HepG2 (cell line): ENCODE results near the gene OR4D9. TPM values are rescaled to one million over a fixed set of nuclear protein-coding genes. Genes with fewer than 3 reads are reported as not detected.

Experiments used
- CEBPB ChIP-seq: IDR thresholded peaks from 2 replicates; pipeline ENCODE4 v1.6.1; 2011; ENCODE audit warnings: low read depth, low read length, improper control_type of control experiment, borderline replicate concordance
- HNRNPL ChIP-seq: fragments of 200-400 bp; formaldehyde crosslinking; IDR thresholded peaks from 2 replicates; pipeline ENCODE4 v1.6.1; 2017; ENCODE audit warnings: mild to moderate bottlenecking, low read depth, low read length
- SP4 ChIP-seq: sonication (generic); formaldehyde crosslinking; IDR thresholded peaks from 2 replicates; pipeline ENCODE4 v1.8.1; 2023; ENCODE audit warnings: mild to moderate bottlenecking, missing genetic modification reagents
- TEAD2 ChIP-seq: sonication (generic); formaldehyde crosslinking; IDR thresholded peaks from 2 replicates; pipeline ENCODE4 v1.9.0; 2021; ENCODE audit warnings: missing genetic modification reagents
- ZBTB7B ChIP-seq: sonication (generic); formaldehyde crosslinking; IDR thresholded peaks from 2 replicates; pipeline ENCODE4 v1.4.0; 2020; ENCODE audit warnings: missing genetic modification reagents
- ZFP1 ChIP-seq: IDR thresholded peaks from 2 replicates; pipeline ENCODE4 v1.6.1; 2016
- ZFP36L1 ChIP-seq: sonication (generic); formaldehyde crosslinking; IDR thresholded peaks from 2 replicates; pipeline ENCODE4 v1.8.0; 2022; ENCODE audit warnings: mild to moderate bottlenecking, missing genetic modification reagents, moderate library complexity
- ZNF260 ChIP-seq: sonication (generic); formaldehyde crosslinking; IDR thresholded peaks from 2 replicates; pipeline ENCODE4 v1.4.0; 2020; ENCODE audit warnings: missing genetic modification reagents, low read depth, mild to moderate bottlenecking, borderline replicate concordance
- ZNF333 ChIP-seq: sonication (generic); formaldehyde crosslinking; IDR thresholded peaks from 2 replicates; pipeline ENCODE4 v1.4.0; 2020; ENCODE audit warnings: mild to moderate bottlenecking, missing genetic modification reagents, borderline replicate concordance
- ZNF776 ChIP-seq: sonication (generic); formaldehyde crosslinking; IDR thresholded peaks from 2 replicates; pipeline ENCODE4 v1.4.0; 2020; ENCODE audit warnings: mild to moderate bottlenecking, missing genetic modification reagents
- ZSCAN25 ChIP-seq: sonication (generic); formaldehyde crosslinking; IDR thresholded peaks from 2 replicates; pipeline ENCODE4 v1.8.0; 2022; ENCODE audit warnings: mild to moderate bottlenecking, missing genetic modification reagents
- polyA plus RNA-seq, 8 experiments: library from polyadenylated mRNA; depleted of rRNA in 3 of 8; stranded (reverse) in 7 of 8; unstranded in 1 of 8; fragments of >200 nt; fragmentation: Illumina TruSeq in 4 of 8; extraction: Trizol in 4 of 8; gene quantifications; 2 replicates each; pipeline versions ENCODE4 v1.2.1 to v1.2.3, GENCODE V29; 2011 to 2016; ENCODE audit warnings: low read depth in 4 of 8, missing spikeins in 1 of 8, mixed read lengths in 1 of 8; ENCODE audit not compliant: insufficient read depth in 1 of 8
- total RNA-seq, 5 experiments: library from RNA; depleted of rRNA; stranded (reverse); fragments of >200 nt; fragmentation: Illumina TruSeq; extraction: Trizol; gene quantifications; 2 replicates each; pipeline ENCODE4 v1.2.3, GENCODE V29; 2016; ENCODE audit warnings: low read depth in 1 of 5
- TF ChIP-seq, protein P1 (sequence below): sonication (generic); formaldehyde crosslinking; IDR thresholded peaks from 2 replicates; pipeline ENCODE4 v1.5.1; 2020; ENCODE audit warnings: mild to moderate bottlenecking, missing genetic modification reagents, moderate library complexity
- TF ChIP-seq, protein P2 (sequence below): sonication (generic); formaldehyde crosslinking; IDR thresholded peaks from 2 replicates; pipeline ENCODE4 v1.4.0; 2020; ENCODE audit warnings: missing genetic modification reagents, borderline replicate concordance
- TF ChIP-seq, protein P3 (sequence below): IDR thresholded peaks from 2 replicates; pipeline ENCODE4 v1.6.1; 2016; ENCODE audit warnings: missing genetic modification reagents, missing compliant biosample characterization
- TF ChIP-seq, protein P4 (sequence below): sonication (generic); formaldehyde crosslinking; IDR thresholded peaks from 2 replicates; pipeline ENCODE4 v1.9.0; 2021; ENCODE audit warnings: missing genetic modification reagents, mild to moderate bottlenecking, borderline replicate concordance
- TF ChIP-seq, protein P5 (sequence below): sonication (generic); formaldehyde crosslinking; IDR thresholded peaks from 2 replicates; pipeline ENCODE4 v1.8.0; 2022; ENCODE audit warnings: mild to moderate bottlenecking, missing genetic modification reagents; ENCODE audit not compliant: insufficient replicate concordance
- TF ChIP-seq, protein P6 (sequence below): sonication (generic); formaldehyde crosslinking; IDR thresholded peaks from 2 replicates; pipeline ENCODE4 v1.5.1; 2020; ENCODE audit warnings: missing genetic modification reagents, mild to moderate bottlenecking, borderline replicate concordance

OR4D9 gene
- total and polyA plus RNA-seq, 2 of the 13 experiments (the other 11 are each of a cell fraction or from before 2014, with no cell fraction given) = not detected

DNA sequence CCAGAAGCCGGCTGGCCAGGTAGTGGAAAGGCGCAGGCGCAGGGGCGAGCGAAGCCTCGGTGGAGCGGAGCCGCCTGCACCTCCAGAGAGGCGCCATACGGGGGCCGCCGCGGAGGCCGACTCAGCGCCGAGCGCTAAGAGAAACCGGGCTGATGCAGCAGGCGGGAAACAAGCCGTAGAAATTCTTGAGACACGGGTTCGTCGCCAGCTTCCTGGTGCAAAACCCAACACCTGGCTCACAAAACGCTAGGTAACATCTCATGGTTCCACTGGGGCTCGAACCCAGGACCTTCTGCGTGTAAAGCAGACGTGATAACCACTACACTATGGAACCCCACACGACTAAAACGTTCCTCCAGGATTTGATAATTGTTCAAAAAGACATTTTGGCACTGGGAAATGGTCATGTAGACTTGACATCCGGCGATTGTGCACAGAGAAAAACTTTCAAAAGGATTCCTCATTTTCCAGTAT is 39.1 kb downstream of the OR4D9 start (continued):
- TF ChIP-seq ZFP36L1 (CRISPR knock-in tag) = peak; percentile 90; the same call in 1 of the 2 replicates
- TF ChIP-seq ZNF260 (CRISPR knock-in tag) = no peak
- TF ChIP-seq SP4 (CRISPR knock-in tag) = peak; percentile 70
- TF ChIP-seq ZSCAN25 (CRISPR knock-in tag) = peak; percentile 77
- no peak for TF ChIP-seq ZNF333 (CRISPR knock-in tag)
- TF ChIP-seq ZFP1 (CRISPR knock-in tag) = no peak
- TF ChIP-seq, protein P1, sequence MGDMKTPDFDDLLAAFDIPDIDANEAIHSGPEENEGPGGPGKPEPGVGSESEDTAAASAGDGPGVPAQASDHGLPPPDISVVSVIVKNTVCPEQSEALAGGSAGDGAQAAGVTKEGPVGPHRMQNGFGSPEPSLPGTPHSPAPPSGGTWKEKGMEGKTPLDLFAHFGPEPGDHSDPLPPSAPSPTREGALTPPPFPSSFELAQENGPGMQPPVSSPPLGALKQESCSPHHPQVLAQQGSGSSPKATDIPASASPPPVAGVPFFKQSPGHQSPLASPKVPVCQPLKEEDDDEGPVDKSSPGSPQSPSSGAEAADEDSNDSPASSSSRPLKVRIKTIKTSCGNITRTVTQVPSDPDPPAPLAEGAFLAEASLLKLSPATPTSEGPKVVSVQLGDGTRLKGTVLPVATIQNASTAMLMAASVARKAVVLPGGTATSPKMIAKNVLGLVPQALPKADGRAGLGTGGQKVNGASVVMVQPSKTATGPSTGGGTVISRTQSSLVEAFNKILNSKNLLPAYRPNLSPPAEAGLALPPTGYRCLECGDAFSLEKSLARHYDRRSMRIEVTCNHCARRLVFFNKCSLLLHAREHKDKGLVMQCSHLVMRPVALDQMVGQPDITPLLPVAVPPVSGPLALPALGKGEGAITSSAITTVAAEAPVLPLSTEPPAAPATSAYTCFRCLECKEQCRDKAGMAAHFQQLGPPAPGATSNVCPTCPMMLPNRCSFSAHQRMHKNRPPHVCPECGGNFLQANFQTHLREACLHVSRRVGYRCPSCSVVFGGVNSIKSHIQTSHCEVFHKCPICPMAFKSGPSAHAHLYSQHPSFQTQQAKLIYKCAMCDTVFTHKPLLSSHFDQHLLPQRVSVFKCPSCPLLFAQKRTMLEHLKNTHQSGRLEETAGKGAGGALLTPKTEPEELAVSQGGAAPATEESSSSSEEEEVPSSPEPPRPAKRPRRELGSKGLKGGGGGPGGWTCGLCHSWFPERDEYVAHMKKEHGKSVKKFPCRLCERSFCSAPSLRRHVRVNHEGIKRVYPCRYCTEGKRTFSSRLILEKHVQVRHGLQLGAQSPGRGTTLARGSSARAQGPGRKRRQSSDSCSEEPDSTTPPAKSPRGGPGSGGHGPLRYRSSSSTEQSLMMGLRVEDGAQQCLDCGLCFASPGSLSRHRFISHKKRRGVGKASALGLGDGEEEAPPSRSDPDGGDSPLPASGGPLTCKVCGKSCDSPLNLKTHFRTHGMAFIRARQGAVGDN (CRISPR knock-in tag) = peak; percentile 88
- TF ChIP-seq, protein P2, sequence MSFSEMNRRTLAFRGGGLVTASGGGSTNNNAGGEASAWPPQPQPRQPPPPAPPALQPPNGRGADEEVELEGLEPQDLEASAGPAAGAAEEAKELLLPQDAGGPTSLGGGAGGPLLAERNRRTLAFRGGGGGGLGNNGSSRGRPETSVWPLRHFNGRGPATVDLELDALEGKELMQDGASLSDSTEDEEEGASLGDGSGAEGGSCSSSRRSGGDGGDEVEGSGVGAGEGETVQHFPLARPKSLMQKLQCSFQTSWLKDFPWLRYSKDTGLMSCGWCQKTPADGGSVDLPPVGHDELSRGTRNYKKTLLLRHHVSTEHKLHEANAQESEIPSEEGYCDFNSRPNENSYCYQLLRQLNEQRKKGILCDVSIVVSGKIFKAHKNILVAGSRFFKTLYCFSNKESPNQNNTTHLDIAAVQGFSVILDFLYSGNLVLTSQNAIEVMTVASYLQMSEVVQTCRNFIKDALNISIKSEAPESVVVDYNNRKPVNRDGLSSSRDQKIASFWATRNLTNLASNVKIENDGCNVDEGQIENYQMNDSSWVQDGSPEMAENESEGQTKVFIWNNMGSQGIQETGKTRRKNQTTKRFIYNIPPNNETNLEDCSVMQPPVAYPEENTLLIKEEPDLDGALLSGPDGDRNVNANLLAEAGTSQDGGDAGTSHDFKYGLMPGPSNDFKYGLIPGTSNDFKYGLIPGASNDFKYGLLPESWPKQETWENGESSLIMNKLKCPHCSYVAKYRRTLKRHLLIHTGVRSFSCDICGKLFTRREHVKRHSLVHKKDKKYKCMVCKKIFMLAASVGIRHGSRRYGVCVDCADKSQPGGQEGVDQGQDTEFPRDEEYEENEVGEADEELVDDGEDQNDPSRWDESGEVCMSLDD (CRISPR knock-in tag) = no peak
- TF ChIP-seq CEBPB = no peak
- TF ChIP-seq, protein P3, sequence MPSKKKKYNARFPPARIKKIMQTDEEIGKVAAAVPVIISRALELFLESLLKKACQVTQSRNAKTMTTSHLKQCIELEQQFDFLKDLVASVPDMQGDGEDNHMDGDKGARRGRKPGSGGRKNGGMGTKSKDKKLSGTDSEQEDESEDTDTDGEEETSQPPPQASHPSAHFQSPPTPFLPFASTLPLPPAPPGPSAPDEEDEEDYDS (CRISPR knock-in tag) = no peak; the same call in 1 of the 2 replicates
- peak; percentile 66; the same call in 1 of the 2 replicates for TF ChIP-seq ZNF776 (CRISPR knock-in tag)
- TF ChIP-seq, protein P4, sequence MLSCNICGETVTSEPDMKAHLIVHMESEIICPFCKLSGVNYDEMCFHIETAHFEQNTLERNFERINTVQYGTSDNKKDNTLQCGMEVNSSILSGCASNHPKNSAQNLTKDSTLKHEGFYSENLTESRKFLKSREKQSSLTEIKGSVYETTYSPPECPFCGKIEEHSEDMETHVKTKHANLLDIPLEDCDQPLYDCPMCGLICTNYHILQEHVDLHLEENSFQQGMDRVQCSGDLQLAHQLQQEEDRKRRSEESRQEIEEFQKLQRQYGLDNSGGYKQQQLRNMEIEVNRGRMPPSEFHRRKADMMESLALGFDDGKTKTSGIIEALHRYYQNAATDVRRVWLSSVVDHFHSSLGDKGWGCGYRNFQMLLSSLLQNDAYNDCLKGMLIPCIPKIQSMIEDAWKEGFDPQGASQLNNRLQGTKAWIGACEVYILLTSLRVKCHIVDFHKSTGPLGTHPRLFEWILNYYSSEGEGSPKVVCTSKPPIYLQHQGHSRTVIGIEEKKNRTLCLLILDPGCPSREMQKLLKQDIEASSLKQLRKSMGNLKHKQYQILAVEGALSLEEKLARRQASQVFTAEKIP (CRISPR knock-in tag) = no peak
- TF ChIP-seq, protein P5, sequence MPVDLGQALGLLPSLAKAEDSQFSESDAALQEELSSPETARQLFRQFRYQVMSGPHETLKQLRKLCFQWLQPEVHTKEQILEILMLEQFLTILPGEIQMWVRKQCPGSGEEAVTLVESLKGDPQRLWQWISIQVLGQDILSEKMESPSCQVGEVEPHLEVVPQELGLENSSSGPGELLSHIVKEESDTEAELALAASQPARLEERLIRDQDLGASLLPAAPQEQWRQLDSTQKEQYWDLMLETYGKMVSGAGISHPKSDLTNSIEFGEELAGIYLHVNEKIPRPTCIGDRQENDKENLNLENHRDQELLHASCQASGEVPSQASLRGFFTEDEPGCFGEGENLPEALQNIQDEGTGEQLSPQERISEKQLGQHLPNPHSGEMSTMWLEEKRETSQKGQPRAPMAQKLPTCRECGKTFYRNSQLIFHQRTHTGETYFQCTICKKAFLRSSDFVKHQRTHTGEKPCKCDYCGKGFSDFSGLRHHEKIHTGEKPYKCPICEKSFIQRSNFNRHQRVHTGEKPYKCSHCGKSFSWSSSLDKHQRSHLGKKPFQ (CRISPR knock-in tag) = no peak
- TF ChIP-seq HNRNPL = no peak
- TF ChIP-seq ZBTB7B (CRISPR knock-in tag) = peak; percentile 45; the same call in 1 of the 2 replicates
- no peak for TF ChIP-seq TEAD2
- TF ChIP-seq, protein P6, sequence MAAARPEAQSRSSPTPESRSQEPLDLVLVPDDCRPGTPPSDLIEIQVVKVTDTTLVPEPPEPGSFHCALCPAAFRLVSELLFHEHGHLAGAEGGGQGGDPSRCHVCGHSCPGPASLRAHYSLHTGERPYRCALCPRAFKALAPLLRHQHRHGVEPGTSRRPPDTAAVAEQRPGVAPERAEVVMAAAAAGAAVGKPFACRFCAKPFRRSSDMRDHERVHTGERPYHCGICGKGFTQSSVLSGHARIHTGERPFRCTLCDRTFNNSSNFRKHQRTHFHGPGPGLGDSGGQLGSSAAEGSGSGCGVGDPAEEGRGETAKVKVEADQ (CRISPR knock-in tag) = peak; percentile 96; the same call in 1 of the 2 replicates
